ENCODE results near the gene WASHC2C.
"Not testable (repeated sequence)": the region's sequence is repeated elsewhere in the genome, so short reads cannot be mapped to it uniquely, and the experiment has no call there.

Gene WASHC2C

GRCh38 chr10:45820107-45820830 lies 93.2 kb downstream of the WASHC2C start:
- not testable (repeated sequence) for FAIRE-seq; DNase-seq (ENCODE audit: insufficient read length, low spot score)

- not testable (repeated sequence) for DNase-seq (ENCODE audit: insufficient read length, low spot score); FAIRE-seq
These were observed 95.9 kb downstream of the WASHC2C start for GRCh38 chr10:45822918-45823317.

Data from GM19239 (cell line).